Measurements from ENCODE around the gene GPR161.

The GPR161 gene

GRCh38 chr1:168125051-168125450 lies 11.7 kb downstream of the GPR161 start:
- Histone ChIP-seq H3K36me3 (ENCODE audit: control insufficient read depth, low read depth, low read length) (no peaks in the 10 kb centered on the region), H3K27me3 (ENCODE audit: control insufficient read depth, insufficient read depth, low read length) (no peaks in the 10 kb centered on the region), H3K4me3 (ENCODE audit: low read length) (no peak overlapping the region), H3K9me3 (ENCODE audit: control insufficient read depth, low read depth, low read length) (no peaks in the 10 kb centered on the region), H3K9ac (ENCODE audit: low read length) (no peak overlapping the region), H3K27ac (ENCODE audit: low read length) (no peak overlapping the region), H3K4me1 (ENCODE audit: control insufficient read depth, low read depth, low read length) (no peaks in the 10 kb centered on the region)

- Histone ChIP-seq H3K36me3 (ENCODE audit: control insufficient read depth, low read depth, low read length) (no peaks in the 10 kb centered on the region), H3K9ac (ENCODE audit: low read length) (no peak overlapping the region), H3K4me1 (ENCODE audit: control insufficient read depth, low read depth, low read length) (no peaks in the 10 kb centered on the region), H3K27ac (ENCODE audit: low read length) (no peak overlapping the region), H3K27me3 (ENCODE audit: control insufficient read depth, insufficient read depth, low read length) (no peaks in the 10 kb centered on the region), H3K4me3 (ENCODE audit: low read length) (no peak overlapping the region), H3K9me3 (ENCODE audit: control insufficient read depth, low read depth, low read length) (no peaks in the 10 kb centered on the region)
Observed at GRCh38 chr1:168121401-168122011, 15.2 kb downstream of the GPR161 start.

- H3K9ac ChIP-seq (ENCODE audit: low read length) = no peak overlapping the region
Observed at GRCh38 chr1:168119750-168120149, 17.0 kb downstream of the GPR161 start.

GRCh38 chr1:168116327-168116799 lies 20.4 kb downstream of the GPR161 start:
- no peaks in the 10 kb centered on the region for H3K9me3 ChIP-seq (ENCODE audit: control insufficient read depth, low read depth, low read length)
- no peaks in the 10 kb centered on the region for H3K27me3 ChIP-seq (ENCODE audit: control insufficient read depth, insufficient read depth, low read length)
- H3K4me1 ChIP-seq (ENCODE audit: control insufficient read depth, low read depth, low read length) = peaks cover 4% of the 10 kb centered on the region
- no peak overlapping the region for H3K4me3 ChIP-seq (ENCODE audit: low read length)
- no peak overlapping the region for H3K9ac ChIP-seq (ENCODE audit: low read length)
- no peaks in the 10 kb centered on the region for H3K36me3 ChIP-seq (ENCODE audit: control insufficient read depth, low read depth, low read length)
- H3K27ac ChIP-seq (ENCODE audit: low read length) = no peak overlapping the region

More at GRCh38 chr1:168119750-168120149, 17.0 kb downstream of the GPR161 start:
- H3K27me3 ChIP-seq (ENCODE audit: control insufficient read depth, insufficient read depth, low read length) = no peaks in the 10 kb centered on the region
- H3K27ac ChIP-seq (ENCODE audit: low read length) = no peak overlapping the region
- no peaks in the 10 kb centered on the region for H3K4me1 ChIP-seq (ENCODE audit: control insufficient read depth, low read depth, low read length)
- H3K36me3 ChIP-seq (ENCODE audit: control insufficient read depth, low read depth, low read length) = no peaks in the 10 kb centered on the region
- no peaks in the 10 kb centered on the region for H3K9me3 ChIP-seq (ENCODE audit: control insufficient read depth, low read depth, low read length)
- H3K4me3 ChIP-seq (ENCODE audit: low read length) = no peak overlapping the region

GRCh38 chr1:168114845-168115244 lies 21.9 kb downstream of the GPR161 start:
- Histone ChIP-seq H3K9ac (ENCODE audit: low read length) (no peak overlapping the region), H3K9me3 (ENCODE audit: control insufficient read depth, low read depth, low read length) (no peaks in the 10 kb centered on the region), H3K4me3 (ENCODE audit: low read length) (no peak overlapping the region), H3K27ac (ENCODE audit: low read length) (no peak overlapping the region), H3K4me1 (ENCODE audit: control insufficient read depth, low read depth, low read length) (peaks cover 9% of the 10 kb centered on the region), H3K27me3 (ENCODE audit: control insufficient read depth, insufficient read depth, low read length) (no peaks in the 10 kb centered on the region), H3K36me3 (ENCODE audit: control insufficient read depth, low read depth, low read length) (no peaks in the 10 kb centered on the region)

- Histone ChIP-seq H3K27ac (ENCODE audit: low read length) (no peak overlapping the region), H3K9ac (ENCODE audit: low read length) (no peak overlapping the region), H3K36me3 (ENCODE audit: control insufficient read depth, low read depth, low read length) (no peaks in the 10 kb centered on the region), H3K4me1 (ENCODE audit: control insufficient read depth, low read depth, low read length) (peaks cover 13% of the 10 kb centered on the region), H3K27me3 (ENCODE audit: control insufficient read depth, insufficient read depth, low read length) (no peaks in the 10 kb centered on the region), H3K4me3 (ENCODE audit: low read length) (no peak overlapping the region), H3K9me3 (ENCODE audit: control insufficient read depth, low read depth, low read length) (no peaks in the 10 kb centered on the region)
Observed at GRCh38 chr1:168112673-168113305, 23.9 kb downstream of the GPR161 start.

- no peaks in the 10 kb centered on the region for H3K27me3 ChIP-seq (ENCODE audit: control insufficient read depth, insufficient read depth, low read length)
- H3K27ac ChIP-seq (ENCODE audit: low read length) = no peak overlapping the region
- H3K9me3 ChIP-seq (ENCODE audit: control insufficient read depth, low read depth, low read length) = no peaks in the 10 kb centered on the region
- peaks cover 16% of the 10 kb centered on the region for H3K4me1 ChIP-seq (ENCODE audit: control insufficient read depth, low read depth, low read length)
- no peaks in the 10 kb centered on the region for H3K36me3 ChIP-seq (ENCODE audit: control insufficient read depth, low read depth, low read length)
- no peak overlapping the region for H3K9ac ChIP-seq (ENCODE audit: low read length)
- no peak overlapping the region for H3K4me3 ChIP-seq (ENCODE audit: low read length)
Observed at GRCh38 chr1:168110896-168111545, 25.7 kb downstream of the GPR161 start.

GRCh38 chr1:168106274-168106673 lies 30.5 kb downstream of the GPR161 start:
- no peak overlapping the region for H3K4me3 ChIP-seq (ENCODE audit: low read length)
- H3K36me3 ChIP-seq (ENCODE audit: control insufficient read depth, low read depth, low read length) = no peaks in the 10 kb centered on the region
- H3K4me1 ChIP-seq (ENCODE audit: control insufficient read depth, low read depth, low read length) = peaks cover 11% of the 10 kb centered on the region
- H3K9ac ChIP-seq (ENCODE audit: low read length) = no peak overlapping the region
- no peaks in the 10 kb centered on the region for H3K27me3 ChIP-seq (ENCODE audit: control insufficient read depth, insufficient read depth, low read length)
- H3K9me3 ChIP-seq (ENCODE audit: control insufficient read depth, low read depth, low read length) = no peaks in the 10 kb centered on the region
- H3K27ac ChIP-seq (ENCODE audit: low read length) = no peak overlapping the region

- peaks cover 7% of the 10 kb centered on the region for H3K4me1 ChIP-seq (ENCODE audit: control insufficient read depth, low read depth, low read length)
- no peak overlapping the region for H3K4me3 ChIP-seq (ENCODE audit: low read length)
- H3K27ac ChIP-seq (ENCODE audit: low read length) = no peak overlapping the region
- H3K9me3 ChIP-seq (ENCODE audit: control insufficient read depth, low read depth, low read length) = no peaks in the 10 kb centered on the region
- no peak overlapping the region for H3K9ac ChIP-seq (ENCODE audit: low read length)
- no peaks in the 10 kb centered on the region for H3K36me3 ChIP-seq (ENCODE audit: control insufficient read depth, low read depth, low read length)
- H3K27me3 ChIP-seq (ENCODE audit: control insufficient read depth, insufficient read depth, low read length) = no peaks in the 10 kb centered on the region
Observed at GRCh38 chr1:168105846-168106245, 30.9 kb downstream of the GPR161 start.

- no peak overlapping the region for H3K9ac ChIP-seq (ENCODE audit: low read length)
- H3K27me3 ChIP-seq (ENCODE audit: control insufficient read depth, insufficient read depth, low read length) = no peaks in the 10 kb centered on the region
- peaks cover 7% of the 10 kb centered on the region for H3K4me1 ChIP-seq (ENCODE audit: control insufficient read depth, low read depth, low read length)
- no peak overlapping the region for H3K4me3 ChIP-seq (ENCODE audit: low read length)
- no peaks in the 10 kb centered on the region for H3K36me3 ChIP-seq (ENCODE audit: control insufficient read depth, low read depth, low read length)
- H3K9me3 ChIP-seq (ENCODE audit: control insufficient read depth, low read depth, low read length) = no peaks in the 10 kb centered on the region
- H3K27ac ChIP-seq (ENCODE audit: low read length) = no peak overlapping the region
Observed at GRCh38 chr1:168104535-168104934, 32.2 kb downstream of the GPR161 start.

GRCh38 chr1:168102487-168102886 lies 34.2 kb downstream of the GPR161 start:
- Histone ChIP-seq H3K4me1 (ENCODE audit: control insufficient read depth, low read depth, low read length) (no peaks in the 10 kb centered on the region), H3K27ac (ENCODE audit: low read length) (no peak overlapping the region), H3K9ac (ENCODE audit: low read length) (no peak overlapping the region), H3K9me3 (ENCODE audit: control insufficient read depth, low read depth, low read length) (no peaks in the 10 kb centered on the region), H3K4me3 (ENCODE audit: low read length) (no peak overlapping the region), H3K27me3 (ENCODE audit: control insufficient read depth, insufficient read depth, low read length) (no peaks in the 10 kb centered on the region), H3K36me3 (ENCODE audit: control insufficient read depth, low read depth, low read length) (no peaks in the 10 kb centered on the region)
